A673 (cell line): ENCODE results near the gene DHRSX. TPM values are rescaled to one million over a fixed set of nuclear protein-coding genes. Genes with fewer than 3 reads are reported as not detected.

Experiments used
- BruUV-seq: library from RNA; stranded (reverse); fragments of 400-500 nt; replicated peaks from 2 replicates; lab custom pipeline; 2021; lab: Mats Ljungman, UMichigan
- CTCF ChIA-PET: fragments of 300-600 bp; sonication (Branson Sonifier 250); formaldehyde crosslinking; loops from one replicate; lab custom pipeline; 2022; ENCODE audit warnings: antibody characterized with exemption; lab: Charles Lee
- POLR2A ChIA-PET: fragments of 300-600 bp; sonication (Branson Sonifier 250); formaldehyde crosslinking; loops from one replicate; lab custom pipeline; 2022; ENCODE audit warnings: antibody characterized with exemption; ENCODE audit not compliant: low non-redundant PET; lab: Charles Lee
- DNase-seq: peaks from one replicate; pipeline ENCODE4 v3.0.0-alpha.2; 2015; ENCODE audit warnings: low spot score
- H3K27ac ChIP-seq: fragments of 200-600 bp; sonication (generic); 2 replicates; pipeline ENCODE4 v1.5.1; 2016; ENCODE audit warnings: mixed run types, low read depth, mild to moderate bottlenecking, mixed read lengths, antibody characterized with exemption, low read length; ENCODE audit not compliant: poor library complexity, severe bottlenecking
- H3K27me3 ChIP-seq: fragments of 200-600 bp; sonication (generic); replicated peaks from 2 replicates; pipeline ENCODE4 v1.6.1; 2017; ENCODE audit warnings: mixed run types, low read depth, mild to moderate bottlenecking, mixed read lengths, antibody characterized with exemption, low read length; ENCODE audit not compliant: insufficient read depth, poor library complexity
- H3K36me3 ChIP-seq: fragments of 200-600 bp; sonication (generic); 2 replicates; pipeline ENCODE4 v1.6.1; 2016; ENCODE audit warnings: mixed run types, mild to moderate bottlenecking, mixed read lengths, antibody characterized with exemption, low read length; ENCODE audit not compliant: insufficient read depth, poor library complexity, severe bottlenecking
- H3K4me1 ChIP-seq: fragments of 200-600 bp; sonication (generic); 2 replicates; pipeline ENCODE4 v1.6.1; 2017; ENCODE audit warnings: mixed run types, mild to moderate bottlenecking, mixed read lengths, antibody characterized with exemption, low read length; ENCODE audit not compliant: insufficient read depth, poor library complexity, severe bottlenecking
- H3K4me3 ChIP-seq: fragments of 200-600 bp; sonication (generic); 2 replicates; pipeline ENCODE4 v1.5.1; 2016; ENCODE audit warnings: low read depth, mixed run types, mild to moderate bottlenecking, mixed read lengths, low read length; ENCODE audit not compliant: poor library complexity, severe bottlenecking
- H3K9me3 ChIP-seq: fragments of 200-600 bp; sonication (generic); 2 replicates; pipeline ENCODE4 v1.6.1; 2016; ENCODE audit warnings: mixed run types, low read depth, mild to moderate bottlenecking, mixed read lengths, antibody characterized with exemption, low read length; ENCODE audit not compliant: poor library complexity, severe bottlenecking
- EZH2 ChIP-seq: fragments of 200-600 bp; sonication (generic); IDR thresholded peaks from 2 replicates; pipeline ENCODE4 v1.6.1; 2017; ENCODE audit warnings: borderline replicate concordance, low read depth, mild to moderate bottlenecking, mixed read lengths, antibody characterized with exemption, low read length; ENCODE audit not compliant: poor library complexity, severe bottlenecking
- intact Hi-C: fragments of 100-400 bp; cut with micrococcal nuclease; formaldehyde crosslinking; loops from one replicate; pipeline ENCODE4 v1.10.0; 2022; ENCODE audit not compliant: unreplicated experiment
- total RNA-seq: library from RNA; stranded (reverse); gene quantifications from 2 replicates; pipeline ENCODE4 v1.2.3, GENCODE V29; 2021
- TF ChIP-seq, protein P1 (sequence below): fragments of 300-800, 200-600 bp; sonication (generic); conservative IDR thresholded peaks from 2 replicates; pipeline ENCODE4 v1.5.1; 2017; ENCODE audit warnings: low read depth, mild to moderate bottlenecking, antibody characterized with exemption, low read length, moderate library complexity, mixed read lengths

DHRSX gene
- total RNA-seq, 1 experiment from 2014 or later, result 30.2 TPM

DNA sequence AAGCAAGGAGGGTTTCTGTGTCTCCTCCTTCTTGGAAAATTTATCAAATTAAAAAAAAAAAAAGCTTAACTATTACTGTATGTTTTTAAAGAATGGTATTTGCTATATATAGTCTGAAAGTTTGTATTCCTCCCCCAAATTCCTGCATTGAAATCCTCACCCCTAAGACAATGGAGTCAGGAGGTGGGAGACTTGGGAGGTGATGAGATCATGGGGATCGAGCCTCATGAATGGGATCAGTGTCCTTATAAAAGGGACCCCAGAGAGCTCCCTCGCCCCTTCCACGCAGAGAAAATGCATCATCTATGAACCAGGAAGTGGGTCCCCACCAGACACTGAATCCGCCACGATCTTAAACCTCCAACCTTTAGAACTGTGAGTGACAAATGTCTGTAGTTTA is 50.1 kb downstream of the DHRSX start:
- ChIA-PET CTCF (no interaction called here), POLR2A (no interaction called here)
- no peak for DNase-seq
- H3K36me3 ChIP-seq, result no peaks in the 10 kb centered on the region
- intact Hi-C loops, result no loop called here
- no TSS peak for BruUV-seq
- no peak overlapping the region for H3K27ac ChIP-seq
- no peaks in the 10 kb centered on the region for H3K27me3 ChIP-seq
- no peak overlapping the region for H3K4me3 ChIP-seq
- H3K4me1 ChIP-seq, result no peaks in the 10 kb centered on the region
- TF ChIP-seq, protein P1, sequence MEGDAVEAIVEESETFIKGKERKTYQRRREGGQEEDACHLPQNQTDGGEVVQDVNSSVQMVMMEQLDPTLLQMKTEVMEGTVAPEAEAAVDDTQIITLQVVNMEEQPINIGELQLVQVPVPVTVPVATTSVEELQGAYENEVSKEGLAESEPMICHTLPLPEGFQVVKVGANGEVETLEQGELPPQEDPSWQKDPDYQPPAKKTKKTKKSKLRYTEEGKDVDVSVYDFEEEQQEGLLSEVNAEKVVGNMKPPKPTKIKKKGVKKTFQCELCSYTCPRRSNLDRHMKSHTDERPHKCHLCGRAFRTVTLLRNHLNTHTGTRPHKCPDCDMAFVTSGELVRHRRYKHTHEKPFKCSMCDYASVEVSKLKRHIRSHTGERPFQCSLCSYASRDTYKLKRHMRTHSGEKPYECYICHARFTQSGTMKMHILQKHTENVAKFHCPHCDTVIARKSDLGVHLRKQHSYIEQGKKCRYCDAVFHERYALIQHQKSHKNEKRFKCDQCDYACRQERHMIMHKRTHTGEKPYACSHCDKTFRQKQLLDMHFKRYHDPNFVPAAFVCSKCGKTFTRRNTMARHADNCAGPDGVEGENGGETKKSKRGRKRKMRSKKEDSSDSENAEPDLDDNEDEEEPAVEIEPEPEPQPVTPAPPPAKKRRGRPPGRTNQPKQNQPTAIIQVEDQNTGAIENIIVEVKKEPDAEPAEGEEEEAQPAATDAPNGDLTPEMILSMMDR, result no peak
- TF ChIP-seq EZH2, result no peak
- no peaks in the 10 kb centered on the region for H3K9me3 ChIP-seq

DNA sequence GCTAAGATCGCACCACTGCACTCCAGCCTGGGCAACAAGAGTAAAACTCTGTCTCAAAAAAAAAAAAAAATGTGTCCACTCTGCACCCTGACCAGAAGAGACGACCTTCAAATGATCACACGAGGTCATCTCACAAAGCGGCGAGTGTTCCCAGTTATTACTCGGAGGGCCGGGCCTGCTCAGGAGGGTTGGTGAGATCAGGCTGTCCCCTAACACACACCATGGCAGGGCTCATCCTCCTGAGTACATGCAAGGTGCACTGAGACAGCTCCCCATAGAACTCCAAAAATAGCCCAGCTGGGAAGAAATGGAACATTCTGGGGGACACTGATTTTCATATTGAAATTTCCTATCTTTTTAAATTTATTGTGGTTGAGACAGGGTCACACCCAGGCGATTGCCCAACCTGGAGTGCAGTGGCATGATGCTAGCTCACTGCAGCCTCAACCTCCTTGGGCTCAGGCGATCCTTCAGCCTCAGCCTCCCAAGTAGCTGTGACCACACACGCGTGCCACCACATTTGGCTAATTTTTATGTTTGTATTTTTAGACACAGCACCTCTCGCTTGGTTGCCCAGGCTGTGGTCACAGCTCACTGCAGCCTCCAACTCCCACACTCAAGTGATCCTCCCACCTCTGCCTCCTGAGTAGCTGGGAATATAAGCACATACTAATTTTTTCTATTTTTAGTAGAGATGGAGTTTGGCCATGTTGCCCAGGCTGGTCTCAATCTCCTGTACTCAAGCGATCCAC is 51.5 kb downstream of the DHRSX start:
- H3K4me3 ChIP-seq, result no peak overlapping the region
- H3K4me1 ChIP-seq, result no peaks in the 10 kb centered on the region
- H3K9me3 ChIP-seq, result no peaks in the 10 kb centered on the region
- H3K27me3 ChIP-seq, result no peaks in the 10 kb centered on the region
- POLR2A ChIA-PET, result no interaction called here
- CTCF ChIA-PET, result no interaction called here
- BruUV-seq, result no TSS peak
- no peaks in the 10 kb centered on the region for H3K36me3 ChIP-seq
- intact Hi-C loops, result no loop called here
- no peak for DNase-seq
- H3K27ac ChIP-seq, result no peak overlapping the region
- TF ChIP-seq EZH2, result no peak
- TF ChIP-seq, protein P1, result no peak

DNA sequence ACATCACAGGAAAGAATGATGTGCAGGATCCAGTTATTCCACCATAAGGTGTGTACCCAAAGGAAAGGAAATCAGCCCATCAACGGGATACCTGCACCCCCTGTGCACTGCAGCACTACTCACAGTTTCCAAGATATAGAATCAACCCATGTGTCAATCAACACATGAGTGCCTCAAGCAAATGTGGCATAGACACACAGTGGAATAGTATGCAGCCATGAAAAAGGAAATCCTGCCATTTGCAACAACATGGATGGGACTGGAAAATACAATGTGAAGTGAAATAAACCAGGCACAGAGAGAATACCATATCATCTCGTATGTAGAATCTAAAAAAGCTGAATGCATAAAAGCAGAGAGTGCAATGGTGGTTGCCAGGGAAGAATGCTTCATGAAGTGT is 53.3 kb downstream of the DHRSX start:
- POLR2A ChIA-PET, result no interaction called here
- no peaks in the 10 kb centered on the region for H3K4me1 ChIP-seq
- intact Hi-C loops, result no loop called here

More for the DNA sequence above, 53.3 kb downstream of the DHRSX start:
- TF ChIP-seq, protein P1, result no peak
- no peak for TF ChIP-seq EZH2
- Histone ChIP-seq H3K36me3 (no peaks in the 10 kb centered on the region), H3K27ac (no peak overlapping the region), H3K9me3 (no peaks in the 10 kb centered on the region), H3K27me3 (no peaks in the 10 kb centered on the region), H3K4me3 (no peak overlapping the region)
- no peak for DNase-seq
- no TSS peak for BruUV-seq
- CTCF ChIA-PET, result no interaction called here
